ENCODE data around the gene NLRP3. TPM values are rescaled to one million over a fixed set of nuclear protein-coding genes. Genes with fewer than 3 reads are reported as not detected.

Gene NLRP3
- total RNA-seq, 1 donor from 2014 or later, result 0.09 TPM

DNA sequence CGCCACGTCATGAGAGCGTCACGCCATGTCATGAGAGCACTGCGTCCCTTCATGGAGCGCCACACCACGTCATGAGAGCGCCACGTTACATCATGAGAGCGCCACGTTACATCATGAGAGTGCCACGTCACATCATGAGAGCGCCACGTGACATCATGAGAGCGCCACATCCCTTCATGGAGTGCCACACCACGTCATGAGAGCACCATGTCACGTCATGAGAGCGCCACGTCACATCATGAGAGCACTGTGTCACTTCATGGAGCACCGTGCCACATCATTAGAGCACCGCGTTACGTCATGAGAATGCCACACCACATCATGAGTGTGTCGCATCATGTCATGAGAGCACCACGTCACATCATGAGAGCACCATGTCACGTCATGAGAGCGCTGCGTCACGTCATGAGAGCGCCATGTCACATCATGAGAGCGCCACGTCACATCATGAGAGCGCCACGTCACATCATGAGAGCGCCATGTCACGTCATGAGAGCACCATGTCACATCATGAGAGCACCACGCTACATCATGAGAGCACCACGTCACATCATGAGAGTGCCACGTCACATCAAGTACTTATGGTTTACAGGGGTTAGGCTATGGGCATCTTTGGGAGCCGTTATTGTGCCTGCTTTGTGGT is 9.8 kb upstream of the NLRP3 start:
- Histone ChIP-seq H3K27ac (ENCODE audit: low read depth, low read length) (no peak overlapping the region), H3K9me3 (ENCODE audit: insufficient read depth, low read depth, low read length) (peaks cover 9% of the 10 kb centered on the region), H4K20me1 (ENCODE audit: insufficient read depth, low read length) (no peaks in the 10 kb centered on the region), H3K4me2 (ENCODE audit: low read length) (no peak overlapping the region), H3K79me2 (ENCODE audit: insufficient read depth, low read length) (no peaks in the 10 kb centered on the region), H3K36me3 (ENCODE audit: insufficient read depth, low read length) (no peaks in the 10 kb centered on the region), H3K4me3 (ENCODE audit: insufficient read depth, low read depth, low read length) (no peak overlapping the region), H3K27me3 (ENCODE audit: insufficient read depth, low read length) (no peaks in the 10 kb centered on the region), H3K4me1 (ENCODE audit: insufficient read depth, low read length) (no peaks in the 10 kb centered on the region), H3K9ac (ENCODE audit: low read length) (no peak overlapping the region), H2AFZ (ENCODE audit: low read depth, low read length) (no peak overlapping the region)
- no peaks in the 10 kb centered on the region for H3K36me3 Mint-ChIP-seq (ENCODE audit: low read depth, unreplicated experiment)
- TF ChIP-seq EZH2 (IDR thresholded peaks at IDR 0.05; ENCODE audit: insufficient read depth, low read length), result no peak
- TF ChIP-seq, protein P1, sequence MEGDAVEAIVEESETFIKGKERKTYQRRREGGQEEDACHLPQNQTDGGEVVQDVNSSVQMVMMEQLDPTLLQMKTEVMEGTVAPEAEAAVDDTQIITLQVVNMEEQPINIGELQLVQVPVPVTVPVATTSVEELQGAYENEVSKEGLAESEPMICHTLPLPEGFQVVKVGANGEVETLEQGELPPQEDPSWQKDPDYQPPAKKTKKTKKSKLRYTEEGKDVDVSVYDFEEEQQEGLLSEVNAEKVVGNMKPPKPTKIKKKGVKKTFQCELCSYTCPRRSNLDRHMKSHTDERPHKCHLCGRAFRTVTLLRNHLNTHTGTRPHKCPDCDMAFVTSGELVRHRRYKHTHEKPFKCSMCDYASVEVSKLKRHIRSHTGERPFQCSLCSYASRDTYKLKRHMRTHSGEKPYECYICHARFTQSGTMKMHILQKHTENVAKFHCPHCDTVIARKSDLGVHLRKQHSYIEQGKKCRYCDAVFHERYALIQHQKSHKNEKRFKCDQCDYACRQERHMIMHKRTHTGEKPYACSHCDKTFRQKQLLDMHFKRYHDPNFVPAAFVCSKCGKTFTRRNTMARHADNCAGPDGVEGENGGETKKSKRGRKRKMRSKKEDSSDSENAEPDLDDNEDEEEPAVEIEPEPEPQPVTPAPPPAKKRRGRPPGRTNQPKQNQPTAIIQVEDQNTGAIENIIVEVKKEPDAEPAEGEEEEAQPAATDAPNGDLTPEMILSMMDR (IDR thresholded peaks at IDR 0.05; ENCODE audit: insufficient read depth, low read depth, low read length), result no peak
- H3K27ac Mint-ChIP-seq (ENCODE audit: unreplicated experiment), result no peak overlapping the region
- DNase-seq (ENCODE audit: low read depth) (no peak), FAIRE-seq (no peak)
- H3K27me3 Mint-ChIP-seq (ENCODE audit: low read depth, unreplicated experiment), result peaks cover 2% of the 10 kb centered on the region
- no peaks in the 10 kb centered on the region for H3K9me3 Mint-ChIP-seq (ENCODE audit: unreplicated experiment)
- H3K4me1 Mint-ChIP-seq (ENCODE audit: low read depth, unreplicated experiment), result no peaks in the 10 kb centered on the region
- H3K4me3 Mint-ChIP-seq (ENCODE audit: unreplicated experiment), result no peak overlapping the region

DNA sequence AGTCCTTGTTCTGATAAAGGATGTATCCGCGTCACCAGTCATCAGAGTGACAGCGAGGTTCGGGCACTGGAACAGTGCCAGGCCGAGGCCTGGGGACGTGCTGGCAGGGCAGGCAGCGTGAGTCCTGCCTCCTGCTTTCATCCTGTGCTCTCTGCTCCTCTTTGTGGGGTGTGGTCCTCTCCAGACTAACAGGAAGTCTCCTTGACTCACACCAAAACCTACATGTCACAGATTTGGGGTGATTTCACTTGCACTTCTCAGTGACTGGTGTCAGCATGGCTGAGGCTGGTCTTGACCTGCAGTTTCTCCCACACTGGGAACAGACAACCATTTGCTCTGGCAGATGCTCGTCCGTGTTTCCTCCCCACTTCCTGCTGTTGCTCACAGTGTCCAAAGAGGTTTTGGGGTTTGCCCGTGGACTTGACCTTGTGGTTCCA is 8.8 kb upstream of the NLRP3 start:
- no peak overlapping the region for H2AFZ ChIP-seq (ENCODE audit: low read depth, low read length)
- FAIRE-seq, result no peak

DNA sequence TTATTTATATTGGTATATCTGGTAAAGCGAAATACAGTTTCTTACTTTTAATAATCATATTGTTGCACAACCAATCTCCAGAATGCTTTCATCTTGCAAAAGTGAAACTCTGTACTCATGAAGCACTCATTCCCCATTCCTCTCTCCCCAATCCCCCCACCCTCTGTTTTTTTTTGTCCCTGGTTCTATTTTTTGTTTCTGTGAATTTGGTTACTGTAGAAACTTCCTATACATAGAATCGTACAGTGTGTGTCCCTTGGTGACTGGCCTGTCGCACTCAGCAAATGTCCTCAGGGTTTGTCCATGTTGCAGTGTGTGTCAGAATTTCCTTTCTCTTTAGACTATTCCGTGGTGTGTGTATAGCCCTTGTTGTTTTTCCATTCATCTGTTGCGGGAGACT is 7.9 kb upstream of the NLRP3 start:
- Histone ChIP-seq H3K9me3 (ENCODE audit: insufficient read depth, low read depth, low read length) (peaks cover 9% of the 10 kb centered on the region), H3K79me2 (ENCODE audit: insufficient read depth, low read length) (no peaks in the 10 kb centered on the region), H3K4me1 (ENCODE audit: insufficient read depth, low read length) (no peaks in the 10 kb centered on the region), H3K4me3 (ENCODE audit: insufficient read depth, low read depth, low read length) (no peak overlapping the region), H4K20me1 (ENCODE audit: insufficient read depth, low read length) (no peaks in the 10 kb centered on the region), H3K27me3 (ENCODE audit: insufficient read depth, low read length) (no peaks in the 10 kb centered on the region), H2AFZ (ENCODE audit: low read depth, low read length) (no peak overlapping the region), H3K36me3 (ENCODE audit: insufficient read depth, low read length) (no peaks in the 10 kb centered on the region), H3K4me2 (ENCODE audit: low read length) (no peak overlapping the region), H3K9ac (ENCODE audit: low read length) (no peak overlapping the region), H3K27ac (ENCODE audit: low read depth, low read length) (no peak overlapping the region)
- no peaks in the 10 kb centered on the region for H3K36me3 Mint-ChIP-seq (ENCODE audit: low read depth, unreplicated experiment)
- DNase-seq (ENCODE audit: low read depth), result no peak
- FAIRE-seq, result no peak
- no peaks in the 10 kb centered on the region for H3K4me1 Mint-ChIP-seq (ENCODE audit: low read depth, unreplicated experiment)
- H3K27me3 Mint-ChIP-seq (ENCODE audit: low read depth, unreplicated experiment), result peaks cover 2% of the 10 kb centered on the region
- H3K4me3 Mint-ChIP-seq (ENCODE audit: unreplicated experiment), result no peak overlapping the region
- no peak for TF ChIP-seq EZH2 (IDR thresholded peaks at IDR 0.05; ENCODE audit: insufficient read depth, low read length)
- TF ChIP-seq, protein P1 (IDR thresholded peaks at IDR 0.05; ENCODE audit: insufficient read depth, low read depth, low read length), result no peak
- no peak overlapping the region for H3K27ac Mint-ChIP-seq (ENCODE audit: unreplicated experiment)
- no peaks in the 10 kb centered on the region for H3K9me3 Mint-ChIP-seq (ENCODE audit: unreplicated experiment)

More for the DNA sequence above, 8.8 kb upstream of the NLRP3 start:
- Histone ChIP-seq H3K27me3 (ENCODE audit: insufficient read depth, low read length) (no peaks in the 10 kb centered on the region), H3K9ac (ENCODE audit: low read length) (no peak overlapping the region), H3K9me3 (ENCODE audit: insufficient read depth, low read depth, low read length) (peaks cover 9% of the 10 kb centered on the region), H3K36me3 (ENCODE audit: insufficient read depth, low read length) (no peaks in the 10 kb centered on the region), H4K20me1 (ENCODE audit: insufficient read depth, low read length) (no peaks in the 10 kb centered on the region), H3K4me3 (ENCODE audit: insufficient read depth, low read depth, low read length) (no peak overlapping the region), H3K4me1 (ENCODE audit: insufficient read depth, low read length) (no peaks in the 10 kb centered on the region), H3K27ac (ENCODE audit: low read depth, low read length) (no peak overlapping the region), H3K79me2 (ENCODE audit: insufficient read depth, low read length) (no peaks in the 10 kb centered on the region), H3K4me2 (ENCODE audit: low read length) (no peak overlapping the region)
- H3K27me3 Mint-ChIP-seq (ENCODE audit: low read depth, unreplicated experiment), result peaks cover 2% of the 10 kb centered on the region
- no peaks in the 10 kb centered on the region for H3K9me3 Mint-ChIP-seq (ENCODE audit: unreplicated experiment)
- TF ChIP-seq EZH2 (IDR thresholded peaks at IDR 0.05; ENCODE audit: insufficient read depth, low read length), result no peak
- TF ChIP-seq, protein P1 (IDR thresholded peaks at IDR 0.05; ENCODE audit: insufficient read depth, low read depth, low read length), result no peak
- DNase-seq (ENCODE audit: low read depth), result no peak
- H3K27ac Mint-ChIP-seq (ENCODE audit: unreplicated experiment), result no peak overlapping the region
- H3K36me3 Mint-ChIP-seq (ENCODE audit: low read depth, unreplicated experiment), result no peaks in the 10 kb centered on the region
- H3K4me1 Mint-ChIP-seq (ENCODE audit: low read depth, unreplicated experiment), result no peaks in the 10 kb centered on the region
- no peak overlapping the region for H3K4me3 Mint-ChIP-seq (ENCODE audit: unreplicated experiment)
